ENCODE results near the gene CDH22.

The CDH22 gene

DNA sequence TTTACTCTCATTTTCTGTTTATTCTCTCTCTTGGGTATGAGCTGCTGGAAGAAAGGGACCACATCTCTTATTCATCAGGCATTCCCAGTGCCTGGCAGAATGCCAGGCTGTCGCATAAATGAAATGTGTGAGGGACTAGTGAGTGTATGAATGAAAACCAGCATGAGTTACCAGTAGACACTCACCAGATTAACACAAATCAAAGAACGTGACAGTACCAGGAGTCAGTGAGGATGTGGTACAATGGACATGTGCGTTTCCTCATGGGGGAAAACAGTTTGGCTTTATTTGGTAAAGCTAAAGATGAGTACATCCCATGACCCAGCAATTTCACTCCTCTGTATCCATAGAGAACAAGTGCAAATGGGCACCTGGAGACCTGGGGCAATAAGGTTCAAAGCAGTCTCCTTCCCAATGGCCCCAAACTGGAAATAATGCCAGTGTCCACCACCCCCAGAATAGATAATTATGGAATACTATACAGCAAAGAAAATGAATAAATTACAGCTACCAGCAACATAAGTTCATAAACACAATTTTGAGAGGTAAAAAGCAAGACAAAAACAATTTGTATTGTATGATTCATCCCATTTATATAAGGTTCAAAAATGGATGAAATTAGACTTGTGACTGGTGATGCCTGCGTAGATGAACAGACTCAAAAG, 93.3 kb downstream of the CDH22 start:
- no peak for DNase-seq (ENCODE audit: low read depth)

DNA sequence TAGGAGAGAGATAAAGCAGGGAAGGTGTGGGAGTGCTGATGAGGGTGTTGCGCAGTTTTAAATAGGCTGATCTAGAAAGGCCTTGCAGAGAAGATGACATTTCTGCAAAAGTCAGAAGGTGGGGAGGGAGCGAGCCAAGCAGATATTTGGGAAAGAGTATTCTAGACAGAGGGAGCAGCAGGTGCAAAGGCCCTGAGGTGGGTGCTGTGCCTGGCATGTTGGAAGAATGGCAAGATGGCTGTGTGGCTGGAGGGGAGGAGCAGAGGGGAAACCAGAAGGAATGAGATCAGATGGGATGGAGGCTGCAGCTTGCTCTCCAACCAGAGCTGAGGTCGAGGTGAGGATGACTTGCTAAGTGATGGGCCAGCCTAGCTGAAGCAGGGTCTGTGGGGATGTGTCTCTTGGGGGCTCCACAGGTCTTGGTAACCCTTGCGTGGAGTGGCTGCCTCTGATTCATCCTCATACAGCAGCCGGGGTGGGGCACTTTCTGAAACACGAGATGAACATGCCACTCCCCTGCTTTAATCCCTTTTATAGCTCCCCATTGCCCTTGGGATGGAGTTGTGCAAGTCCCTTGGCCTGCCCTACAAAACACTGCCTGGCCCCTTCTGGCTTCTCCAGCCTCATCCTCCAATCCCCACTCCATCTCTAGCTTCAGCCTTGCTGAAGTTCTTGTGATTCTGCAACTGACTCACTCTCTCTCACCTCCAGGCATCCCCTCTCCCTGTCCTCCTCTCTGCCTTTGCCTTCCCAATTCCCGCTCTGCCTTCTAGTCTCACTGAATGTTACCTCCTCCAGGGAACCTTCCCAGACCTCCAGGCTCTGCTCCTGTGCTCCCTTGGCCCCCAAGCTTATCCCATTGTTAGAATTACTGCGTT, 94.1 kb downstream of the CDH22 start:
- no peak for DNase-seq (ENCODE audit: low read depth)

DNA sequence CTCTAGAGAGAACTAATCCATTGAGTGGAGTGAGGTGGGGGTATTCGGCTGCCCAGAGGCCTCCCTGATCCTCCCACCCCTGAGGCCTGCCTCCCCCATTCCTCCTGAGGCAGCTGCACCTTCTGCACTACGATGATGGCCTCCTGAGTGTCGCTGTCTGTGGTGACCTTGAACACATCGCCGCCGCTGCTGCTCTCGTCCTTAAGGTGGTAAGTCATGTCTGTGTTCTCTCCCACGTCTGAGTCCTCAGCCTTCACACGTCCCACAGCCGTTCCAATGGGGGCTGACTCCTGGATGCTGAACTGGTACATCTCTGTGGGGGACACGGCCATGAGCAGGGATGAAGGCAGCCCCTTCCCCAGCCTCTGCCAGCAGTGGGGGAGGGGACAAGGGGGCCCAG, 95.4 kb downstream of the CDH22 start:
- no peak for DNase-seq (ENCODE audit: low read depth)

DNA sequence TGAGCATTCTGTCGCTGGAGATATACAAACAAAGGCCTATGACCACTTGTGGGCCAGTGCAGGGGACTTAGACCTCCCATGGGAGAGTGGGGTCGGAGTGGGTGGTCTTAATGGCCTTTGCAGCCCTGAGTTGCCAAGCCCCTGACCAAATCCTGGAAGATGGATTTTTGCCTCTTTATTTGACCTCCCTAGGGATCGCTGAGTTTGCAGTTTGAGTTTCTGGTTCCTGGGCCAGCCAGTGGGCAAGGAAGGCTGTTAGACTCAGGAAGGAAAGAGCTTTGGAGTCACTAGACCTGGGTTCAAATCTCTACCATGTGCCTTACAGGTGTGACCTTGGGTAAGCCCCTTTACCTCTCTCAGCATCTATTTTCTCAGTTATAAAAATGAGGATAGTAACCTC, 96.0 kb downstream of the CDH22 start:
- DNase-seq (ENCODE audit: low read depth) = no peak

DNA sequence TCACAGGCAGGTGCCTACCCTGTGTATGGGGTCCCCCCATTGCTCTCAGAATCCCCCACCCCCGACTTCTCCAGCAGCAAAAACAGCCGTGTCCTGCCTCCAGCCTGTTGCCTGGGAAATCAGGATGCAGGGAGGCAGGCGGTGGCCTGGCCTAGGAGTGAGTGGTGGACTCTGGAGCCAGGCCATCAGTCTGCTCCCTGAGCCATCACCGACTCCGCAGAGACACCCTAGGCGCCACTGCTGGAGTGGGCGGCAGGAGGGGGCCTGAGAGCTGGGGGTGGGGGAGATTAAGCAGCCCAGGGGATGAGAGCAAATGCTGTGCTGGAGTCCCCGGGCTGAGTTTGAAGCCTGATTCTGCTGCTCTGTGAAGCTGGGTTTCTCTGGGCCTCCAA, 97.0 kb downstream of the CDH22 start:
- DNase-seq (ENCODE audit: low read depth) = no peak

DNA sequence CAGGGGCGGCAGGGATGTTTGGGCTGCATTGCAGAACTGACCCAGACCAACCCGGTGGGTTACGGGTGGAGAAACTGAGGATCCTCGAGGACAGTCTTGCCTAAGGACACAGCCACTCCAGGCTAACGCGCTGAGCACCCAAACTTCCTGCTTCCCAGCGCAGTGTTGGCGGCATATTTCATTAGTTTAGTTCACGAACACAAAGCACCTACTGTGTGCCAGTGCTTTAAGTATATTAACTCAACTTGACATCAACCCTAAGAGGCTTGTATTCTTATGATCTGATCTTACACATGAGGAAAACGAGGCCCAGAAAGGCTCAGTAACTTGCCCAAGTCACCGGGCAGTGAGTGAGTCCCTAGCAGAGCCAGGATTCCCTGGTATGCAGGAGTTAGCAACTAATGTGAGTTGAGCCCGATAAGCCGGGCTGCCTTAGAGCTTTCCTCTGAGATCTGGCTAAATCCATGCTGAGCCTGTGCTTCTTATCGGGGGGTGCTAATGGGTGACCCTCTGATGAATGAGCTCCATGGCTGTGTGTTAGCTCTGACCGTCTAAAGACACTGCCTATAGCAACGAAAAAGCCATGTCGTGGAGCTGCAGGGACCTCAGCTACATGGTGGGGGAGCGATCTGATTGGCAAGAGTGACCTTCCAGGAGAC, 97.5 kb downstream of the CDH22 start:
- DNase-seq (ENCODE audit: low read depth) = no peak

DNA sequence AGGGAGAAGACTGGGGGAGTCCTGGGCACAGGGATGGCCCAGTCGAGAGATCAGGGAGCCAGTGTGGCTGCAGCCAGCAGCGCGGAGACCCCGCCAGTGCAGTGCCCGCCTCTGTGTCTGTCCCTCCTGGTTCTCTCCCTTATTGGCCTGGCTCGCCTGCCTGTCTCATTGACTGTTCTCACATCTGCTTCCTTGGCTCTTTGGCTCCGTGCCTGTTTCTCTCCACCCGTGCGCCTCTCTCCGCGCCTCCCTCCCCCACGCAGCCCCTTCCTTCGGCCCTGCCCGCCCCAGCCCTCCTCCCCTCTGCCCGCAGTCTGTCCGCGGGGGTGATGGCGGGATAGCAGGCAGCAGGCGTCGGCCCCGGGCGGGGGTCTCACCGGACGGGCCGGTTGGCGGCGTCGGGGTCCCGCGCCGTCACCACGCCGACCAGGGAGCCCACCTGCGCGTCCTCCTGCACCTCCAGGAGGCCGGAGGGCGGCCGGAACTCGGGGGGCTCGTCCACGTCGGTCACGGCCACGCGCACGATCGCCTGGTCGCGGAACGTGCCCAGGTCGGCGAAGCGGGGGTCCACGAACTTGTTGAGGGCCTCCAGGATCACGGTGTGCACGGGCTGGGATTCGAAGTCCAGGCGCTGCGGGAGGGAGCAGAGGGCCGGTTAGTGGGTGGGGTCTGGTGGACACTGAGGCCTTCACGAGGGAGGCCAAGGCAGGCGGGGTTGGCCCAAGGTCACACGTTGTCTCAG, 98.2 kb downstream of the CDH22 start:
- no peak for DNase-seq (ENCODE audit: low read depth)

DNA sequence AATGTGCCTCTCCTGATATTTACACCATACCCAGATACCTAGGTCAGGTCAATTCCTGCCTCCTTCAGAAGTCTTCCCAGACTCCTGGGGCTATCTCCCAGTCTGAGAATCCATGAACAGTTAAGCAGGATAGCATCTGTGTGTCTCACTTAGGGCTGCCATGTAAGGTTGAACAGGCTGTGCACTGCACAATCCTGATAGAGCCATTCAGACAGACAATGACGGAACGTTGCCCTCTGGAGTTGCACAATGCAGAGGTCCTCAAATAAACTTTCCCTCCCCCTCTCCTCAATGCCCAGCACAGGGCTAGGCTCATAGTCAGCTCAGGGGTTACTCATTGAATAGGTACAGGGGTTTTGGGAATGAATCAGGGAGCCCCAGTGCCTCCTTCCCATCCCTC, 100.5 kb downstream of the CDH22 start:
- no peak for DNase-seq (ENCODE audit: low read depth)

DNA sequence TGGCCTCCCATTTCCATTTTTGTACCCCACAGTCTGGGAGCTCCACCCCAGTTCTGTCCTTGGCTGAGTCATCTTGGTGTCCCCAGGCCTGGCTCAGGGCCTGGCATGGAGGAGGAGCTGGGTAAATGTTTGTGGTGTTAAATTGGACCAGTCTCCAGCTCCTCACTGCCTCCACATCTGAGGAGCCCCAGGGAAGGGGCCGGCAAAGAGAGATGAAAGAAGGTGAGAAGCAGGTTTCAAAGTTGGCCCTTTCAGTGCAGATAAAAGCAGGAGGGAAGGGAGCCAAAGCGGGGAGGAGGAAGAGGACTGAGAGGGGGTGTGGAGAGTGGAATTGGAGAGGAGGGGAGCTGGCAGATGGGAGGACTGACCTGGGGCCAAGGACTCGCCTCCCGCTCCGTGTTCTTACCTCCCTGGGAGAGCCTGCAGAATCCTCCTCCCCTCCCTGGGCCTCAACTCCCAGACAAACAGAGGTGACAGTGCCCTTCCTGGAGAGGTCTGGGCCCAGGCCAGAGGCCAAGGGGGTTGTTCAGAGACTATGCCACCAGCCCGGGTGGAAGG, 101.2 kb downstream of the CDH22 start:
- no peak for DNase-seq (ENCODE audit: low read depth)

DNA sequence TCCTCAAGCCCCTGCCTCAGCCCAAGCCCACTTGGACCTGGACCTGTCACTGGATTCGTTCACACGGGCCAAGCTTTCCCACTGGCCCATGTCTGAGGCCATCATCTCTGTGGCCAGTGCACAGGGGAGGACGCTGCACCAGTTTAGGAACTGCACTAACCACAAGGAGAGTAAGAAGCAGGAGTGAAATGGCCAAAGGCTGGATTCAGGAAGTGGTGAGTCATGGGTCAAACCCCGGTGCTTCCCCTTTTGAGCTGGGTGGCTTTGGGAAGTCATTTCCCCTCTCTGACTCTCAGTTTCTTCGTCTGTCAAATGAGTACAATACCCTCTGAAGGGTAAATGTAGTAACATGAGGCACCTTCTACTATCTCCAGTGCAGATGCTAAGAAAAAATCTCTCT, 102.3 kb downstream of the CDH22 start:
- no peak for DNase-seq (ENCODE audit: low read depth)

DNA sequence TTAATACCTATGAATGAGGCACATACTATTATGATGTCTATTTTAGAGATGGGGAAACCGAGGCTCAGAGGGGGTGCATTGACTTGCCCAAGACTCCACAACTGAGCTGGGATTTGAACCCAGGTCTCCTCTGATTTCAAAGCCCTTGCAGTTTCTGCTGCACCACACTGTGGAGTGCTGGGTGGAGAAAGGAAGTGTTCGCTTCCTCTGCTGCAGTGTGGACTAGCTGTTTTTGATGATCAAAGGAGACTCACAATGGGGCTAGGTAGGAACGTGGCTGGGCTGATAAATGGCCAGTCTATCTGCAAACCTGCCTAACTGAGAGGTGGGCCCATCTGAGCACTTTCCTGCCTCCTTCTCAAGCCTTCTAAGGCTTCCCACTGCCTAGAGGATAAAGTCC, 102.9 kb downstream of the CDH22 start:
- no peak for DNase-seq (ENCODE audit: low read depth)

DNA sequence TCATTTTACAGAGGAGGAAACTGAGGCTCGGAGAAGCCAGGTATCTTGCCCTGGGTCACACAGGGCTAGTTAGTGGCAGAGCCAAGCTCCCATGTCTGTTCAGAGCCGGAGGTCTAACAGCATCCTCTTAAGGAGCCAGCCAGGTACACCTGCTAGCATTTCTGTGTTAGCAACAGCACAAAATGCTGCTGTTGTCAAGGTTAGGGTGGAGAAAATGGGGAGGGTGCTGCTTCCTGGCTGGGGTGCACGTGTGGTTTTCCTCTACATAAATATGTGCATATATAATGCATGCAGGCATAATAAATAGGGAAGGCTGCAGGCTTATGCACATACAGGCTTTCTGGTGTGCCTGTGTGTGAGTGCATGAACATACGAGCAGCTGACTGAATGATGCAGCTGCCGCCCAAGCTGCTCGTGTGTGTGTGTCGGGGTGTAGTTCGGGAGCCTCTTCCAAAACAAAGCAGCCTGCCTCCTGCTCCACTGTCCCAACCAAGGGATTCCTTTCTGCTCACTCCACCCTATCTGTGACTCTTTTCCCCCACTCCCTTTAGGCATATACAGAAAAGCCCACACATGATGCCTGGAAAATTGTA, 103.6 kb downstream of the CDH22 start:
- DNase-seq (ENCODE audit: low read depth) = no peak

DNA sequence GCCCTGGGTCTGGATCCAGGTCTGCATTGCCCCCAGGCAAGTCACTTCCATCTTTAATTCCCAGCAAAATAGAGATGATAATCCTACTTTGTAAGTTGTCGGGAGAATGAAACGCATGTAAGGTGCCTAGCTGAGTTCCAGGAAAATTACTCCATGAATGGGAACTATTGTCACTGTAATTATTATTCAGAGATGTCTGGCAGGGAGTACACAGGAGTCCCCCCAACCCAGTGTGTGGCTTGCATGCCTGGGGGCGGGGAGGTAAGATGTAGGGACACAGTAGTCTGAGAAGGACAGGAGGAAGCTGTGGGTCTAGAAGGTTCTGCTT, 104.8 kb downstream of the CDH22 start:
- no peak for DNase-seq (ENCODE audit: low read depth)

DNA sequence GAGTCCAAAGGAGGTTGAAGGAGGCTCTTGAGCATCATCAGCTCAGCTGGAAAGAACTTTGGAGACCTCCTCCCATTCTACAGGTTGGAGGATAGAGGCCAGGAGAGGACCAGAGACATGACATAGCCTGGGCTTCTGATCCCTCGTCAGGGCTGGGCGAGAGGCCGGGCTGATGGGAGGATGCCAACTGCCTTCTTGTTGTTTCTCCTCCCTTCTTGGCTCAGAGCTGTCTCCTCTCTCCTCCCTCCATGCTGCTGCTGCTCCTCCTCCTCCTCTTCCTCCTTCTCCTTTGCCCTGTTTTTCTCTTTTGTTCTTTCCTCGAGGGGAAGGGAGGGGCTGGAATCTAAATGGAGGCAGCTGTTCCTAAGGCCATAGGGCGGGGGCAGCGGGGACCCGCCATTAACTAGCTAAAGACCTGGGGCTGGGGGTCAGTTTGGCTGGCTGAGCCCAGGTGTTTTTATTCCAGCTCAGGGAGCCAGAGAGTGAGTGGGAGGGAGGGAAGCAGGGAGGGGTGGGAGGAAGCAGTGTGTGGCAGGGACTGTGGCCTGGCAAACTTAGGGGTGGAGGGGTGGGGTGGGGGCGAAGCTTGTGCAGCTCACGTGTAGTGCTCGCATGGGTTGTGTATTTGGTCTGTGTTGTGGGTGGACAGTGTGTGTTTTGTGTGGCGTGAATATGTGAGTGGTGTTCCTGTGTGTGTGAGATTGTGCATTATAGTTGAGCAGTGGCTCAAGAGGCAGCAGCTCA, 105.4 kb downstream of the CDH22 start:
- DNase-seq (ENCODE audit: low read depth) = no peak

DNA sequence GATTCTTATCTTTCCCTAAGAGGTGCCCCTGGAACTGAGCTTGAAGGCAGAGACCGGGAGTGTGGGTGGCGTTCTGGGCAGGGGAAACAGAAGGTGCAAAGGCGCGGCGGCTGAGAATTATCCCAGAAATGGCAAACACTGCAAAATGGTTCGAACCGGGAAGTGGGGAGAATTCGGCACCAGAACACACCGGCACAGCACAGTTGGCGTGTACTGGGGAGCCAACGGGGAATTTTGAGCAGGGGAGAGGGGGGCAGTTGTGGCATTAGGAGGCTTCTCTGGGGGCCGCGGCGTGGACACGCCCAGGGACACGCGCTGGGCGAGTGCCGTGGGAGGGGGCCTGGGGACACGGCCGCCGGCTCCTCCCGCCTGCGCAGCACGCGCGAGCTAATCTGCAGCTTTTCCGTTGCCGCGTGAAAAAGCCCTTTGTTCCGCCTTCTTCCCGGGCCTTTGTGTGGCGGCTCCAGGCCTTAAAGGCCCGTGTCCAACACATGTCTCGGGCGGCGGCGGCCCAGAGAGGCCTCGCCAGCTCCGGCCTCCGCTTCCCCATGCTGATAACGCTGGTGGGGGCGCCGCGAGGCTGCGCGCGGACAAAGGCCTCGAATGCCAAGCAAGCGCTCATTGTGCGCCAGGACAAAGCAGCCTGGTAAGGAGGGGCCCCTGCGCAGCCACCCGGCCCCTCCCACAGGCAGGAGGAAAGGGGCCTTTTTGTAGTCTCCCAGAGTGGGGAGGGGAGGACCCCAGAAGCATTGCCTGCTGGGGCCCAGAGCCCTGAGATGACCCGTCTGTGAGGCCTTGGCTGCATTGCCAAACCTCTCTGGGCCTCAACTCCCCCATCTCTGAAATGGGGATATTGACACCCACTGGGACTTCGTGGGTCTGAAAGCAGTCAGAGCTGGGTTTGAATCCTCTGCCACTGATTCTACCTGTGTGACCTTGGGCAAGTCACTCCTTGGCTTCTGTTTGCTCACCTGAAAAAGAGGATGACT, 107.4 kb downstream of the CDH22 start:
- no peak for DNase-seq (ENCODE audit: low read depth)

DNA sequence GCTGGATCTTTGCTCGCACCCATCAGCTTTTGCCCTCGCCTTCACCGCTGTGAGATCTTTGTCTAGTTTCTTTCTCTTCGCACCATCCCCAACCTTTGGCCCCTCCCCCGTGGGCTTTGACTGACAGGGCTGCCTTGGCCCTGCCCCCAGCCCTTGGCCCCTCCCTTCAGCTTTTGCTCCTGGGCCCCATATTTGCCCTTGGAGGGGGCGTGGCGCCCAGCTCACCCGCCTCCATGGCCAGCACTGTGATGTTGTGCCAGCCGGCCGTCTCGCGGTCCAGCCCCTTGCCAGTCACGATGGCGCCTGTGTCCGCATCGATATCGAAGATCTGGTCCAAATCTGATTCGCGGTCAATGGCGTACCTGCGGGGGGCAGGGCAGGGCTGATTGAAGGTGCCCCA, 109.1 kb downstream of the CDH22 start:
- no peak for DNase-seq (ENCODE audit: low read depth)

DNA sequence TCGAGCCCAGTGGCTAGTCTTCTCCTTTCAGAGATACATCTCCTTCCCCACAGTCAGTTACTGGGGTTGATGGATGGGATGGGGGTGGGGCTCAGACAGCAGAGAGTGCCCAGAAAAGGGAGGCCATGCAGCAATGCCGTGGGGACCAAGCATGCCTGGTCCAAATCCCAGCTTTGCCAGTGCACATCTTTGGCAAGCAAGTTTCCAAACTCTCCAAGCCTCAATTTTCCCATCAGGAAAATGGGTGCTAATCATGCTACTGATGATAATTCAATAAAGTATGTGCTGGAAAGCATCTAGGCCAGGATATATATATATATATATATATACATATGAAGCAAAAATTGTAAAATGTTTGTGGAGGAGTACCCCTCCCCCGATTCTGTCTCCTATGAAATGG, 111.3 kb downstream of the CDH22 start:
- no peak for DNase-seq (ENCODE audit: low read depth)

DNA sequence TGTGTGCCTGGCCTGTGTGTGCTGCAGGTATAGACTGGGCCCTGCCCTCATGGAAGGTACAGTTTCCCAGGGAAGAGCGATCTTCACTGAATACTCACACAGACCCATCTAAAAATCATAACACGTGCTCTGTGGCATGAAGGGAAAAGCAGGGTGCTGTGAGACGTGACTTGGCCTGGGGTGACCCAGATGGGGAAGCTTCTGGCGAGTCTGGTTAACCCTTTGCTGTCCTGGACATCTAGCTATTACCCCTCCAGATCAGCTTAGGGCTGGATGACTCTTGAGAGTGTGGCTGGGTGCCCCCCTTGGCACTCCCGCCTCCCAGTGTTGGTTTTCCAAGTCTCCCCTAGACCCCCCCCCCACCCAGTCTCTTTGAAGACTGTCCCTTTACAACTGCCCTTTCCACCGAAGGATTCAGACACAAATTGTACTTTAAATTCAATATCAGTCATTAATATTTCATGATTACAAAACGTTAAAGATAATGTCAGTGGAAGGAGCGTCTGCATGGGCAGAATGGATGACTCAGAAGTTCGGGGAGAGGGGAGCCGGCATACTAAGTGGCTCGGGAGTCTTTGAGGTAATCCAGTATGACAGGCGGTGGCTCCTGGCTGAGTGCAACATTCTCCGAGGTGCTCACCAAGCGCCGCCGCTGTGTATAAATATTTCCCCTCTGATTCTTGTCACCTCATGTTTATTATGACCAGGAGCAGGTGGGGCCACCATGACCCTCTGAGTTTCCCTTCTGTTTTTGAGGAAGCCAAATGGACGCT, 112.8 kb downstream of the CDH22 start:
- no peak for DNase-seq (ENCODE audit: low read depth)

DNA sequence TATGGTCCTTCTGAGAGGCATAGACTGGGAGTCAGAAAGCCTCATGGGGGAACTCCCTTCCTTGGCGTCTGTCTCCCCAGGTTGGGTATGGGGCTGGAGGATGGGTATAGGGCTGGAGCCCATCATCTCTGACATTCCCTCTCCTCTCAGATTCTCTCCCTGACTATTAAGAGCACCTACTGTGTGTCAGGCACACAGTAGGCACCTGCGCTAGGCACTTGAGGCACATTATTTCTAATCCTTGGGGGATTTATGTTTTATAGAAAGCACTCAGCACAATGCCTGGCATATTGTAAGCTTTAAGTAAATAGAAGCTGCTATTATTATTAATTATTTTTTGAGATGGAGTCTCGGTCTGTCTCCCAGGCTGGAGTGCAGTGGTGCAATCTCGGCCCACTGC, 113.9 kb downstream of the CDH22 start:
- no peak for DNase-seq (ENCODE audit: low read depth)

All from GM04503 (cell line).